ENCODE data around the gene KDELR1.

The KDELR1 gene

GRCh38 chr19:48342414-48342738, 49.0 kb downstream of the KDELR1 start:
- DNase-seq (ENCODE audit: low read depth): no peak

- no peak for DNase-seq (ENCODE audit: low read depth)
Observed at GRCh38 chr19:48341515-48342413, 49.6 kb downstream of the KDELR1 start.

- no peak for DNase-seq (ENCODE audit: low read depth)
Observed at GRCh38 chr19:48340995-48341394, 50.4 kb downstream of the KDELR1 start.

GRCh38 chr19:48338802-48339503, 52.4 kb downstream of the KDELR1 start:
- no peak for DNase-seq (ENCODE audit: low read depth)

GRCh38 chr19:48338253-48338755, 53.0 kb downstream of the KDELR1 start:
- DNase-seq (ENCODE audit: low read depth): no peak

GRCh38 chr19:48333467-48334384, 57.6 kb downstream of the KDELR1 start:
- peak; percentile 81 for DNase-seq (ENCODE audit: low read depth)

GRCh38 chr19:48332662-48333466, 58.5 kb downstream of the KDELR1 start:
- peak; percentile 78 for DNase-seq (ENCODE audit: low read depth)

All from stimulated activated CD8-positive, alpha-beta memory T cell treated with anti-CD3 and anti-CD28 coated beads, Interleukin-7, amount 100 ng/mL, for 24 hours (primary cell).